Peyer's patch (tissue), 4 donors: ENCODE measurements around the gene NDFIP2.

Experiments used
- POLR2A ChIP-seq, 2 donors: fragments of 450-650 bp; IDR thresholded peaks; one replicate each; pipeline ENCODE4 v1.5.1; 2017; ENCODE audit warnings: antibody characterized with exemption in 2 of 2, mild to moderate bottlenecking in 2 of 2, moderate library complexity in 2 of 2
- TF ChIP-seq, protein P1 (sequence below), 6 experiments: fragments of 450-650 bp in 4 of 6; fragments of 200-600 bp in 2 of 6; sonication (generic) in 1 of 6; IDR thresholded peaks; one replicate each; pipeline ENCODE4 v1.5.1; 2017 to 2019; ENCODE audit warnings: antibody characterized with exemption in 6 of 6, mild to moderate bottlenecking in 3 of 6, moderate library complexity in 1 of 6

DNA sequence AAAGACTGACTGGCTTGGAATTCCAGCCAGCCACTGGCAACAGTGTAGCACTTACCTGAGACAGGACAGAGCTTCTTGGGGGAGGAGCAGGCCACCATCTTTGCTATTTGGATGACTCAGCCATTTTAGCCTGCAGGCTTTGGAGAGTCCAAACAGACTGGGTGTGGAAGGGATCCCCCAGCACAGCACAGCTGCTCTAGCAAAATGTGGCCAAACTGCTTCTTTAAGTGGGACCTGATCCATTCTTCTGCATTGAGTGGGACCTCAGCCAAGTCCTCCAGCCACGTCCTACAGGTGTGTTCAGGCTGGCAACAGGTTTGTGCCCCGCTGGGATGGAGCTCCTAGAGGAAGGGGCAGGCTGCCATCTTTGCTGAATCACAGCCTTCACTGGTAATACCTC lies 80.0 kb downstream of the NDFIP2 start:
- no peak for TF ChIP-seq POLR2A (IDR thresholded peaks at IDR 0.05)
- TF ChIP-seq, protein P1, sequence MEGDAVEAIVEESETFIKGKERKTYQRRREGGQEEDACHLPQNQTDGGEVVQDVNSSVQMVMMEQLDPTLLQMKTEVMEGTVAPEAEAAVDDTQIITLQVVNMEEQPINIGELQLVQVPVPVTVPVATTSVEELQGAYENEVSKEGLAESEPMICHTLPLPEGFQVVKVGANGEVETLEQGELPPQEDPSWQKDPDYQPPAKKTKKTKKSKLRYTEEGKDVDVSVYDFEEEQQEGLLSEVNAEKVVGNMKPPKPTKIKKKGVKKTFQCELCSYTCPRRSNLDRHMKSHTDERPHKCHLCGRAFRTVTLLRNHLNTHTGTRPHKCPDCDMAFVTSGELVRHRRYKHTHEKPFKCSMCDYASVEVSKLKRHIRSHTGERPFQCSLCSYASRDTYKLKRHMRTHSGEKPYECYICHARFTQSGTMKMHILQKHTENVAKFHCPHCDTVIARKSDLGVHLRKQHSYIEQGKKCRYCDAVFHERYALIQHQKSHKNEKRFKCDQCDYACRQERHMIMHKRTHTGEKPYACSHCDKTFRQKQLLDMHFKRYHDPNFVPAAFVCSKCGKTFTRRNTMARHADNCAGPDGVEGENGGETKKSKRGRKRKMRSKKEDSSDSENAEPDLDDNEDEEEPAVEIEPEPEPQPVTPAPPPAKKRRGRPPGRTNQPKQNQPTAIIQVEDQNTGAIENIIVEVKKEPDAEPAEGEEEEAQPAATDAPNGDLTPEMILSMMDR (IDR thresholded peaks at IDR 0.05), result no peak
